HG02678 (cell line): ENCODE measurements around the gene AR.

Experiments
- ATAC-seq: cut with Tn5 transposase; IDR thresholded peaks from one replicate; pipeline ENCODE4 v1.9.1; 2021; ENCODE audit warnings: mild to moderate bottlenecking, moderate library complexity; ENCODE audit not compliant: unreplicated experiment

AR gene, protein sequence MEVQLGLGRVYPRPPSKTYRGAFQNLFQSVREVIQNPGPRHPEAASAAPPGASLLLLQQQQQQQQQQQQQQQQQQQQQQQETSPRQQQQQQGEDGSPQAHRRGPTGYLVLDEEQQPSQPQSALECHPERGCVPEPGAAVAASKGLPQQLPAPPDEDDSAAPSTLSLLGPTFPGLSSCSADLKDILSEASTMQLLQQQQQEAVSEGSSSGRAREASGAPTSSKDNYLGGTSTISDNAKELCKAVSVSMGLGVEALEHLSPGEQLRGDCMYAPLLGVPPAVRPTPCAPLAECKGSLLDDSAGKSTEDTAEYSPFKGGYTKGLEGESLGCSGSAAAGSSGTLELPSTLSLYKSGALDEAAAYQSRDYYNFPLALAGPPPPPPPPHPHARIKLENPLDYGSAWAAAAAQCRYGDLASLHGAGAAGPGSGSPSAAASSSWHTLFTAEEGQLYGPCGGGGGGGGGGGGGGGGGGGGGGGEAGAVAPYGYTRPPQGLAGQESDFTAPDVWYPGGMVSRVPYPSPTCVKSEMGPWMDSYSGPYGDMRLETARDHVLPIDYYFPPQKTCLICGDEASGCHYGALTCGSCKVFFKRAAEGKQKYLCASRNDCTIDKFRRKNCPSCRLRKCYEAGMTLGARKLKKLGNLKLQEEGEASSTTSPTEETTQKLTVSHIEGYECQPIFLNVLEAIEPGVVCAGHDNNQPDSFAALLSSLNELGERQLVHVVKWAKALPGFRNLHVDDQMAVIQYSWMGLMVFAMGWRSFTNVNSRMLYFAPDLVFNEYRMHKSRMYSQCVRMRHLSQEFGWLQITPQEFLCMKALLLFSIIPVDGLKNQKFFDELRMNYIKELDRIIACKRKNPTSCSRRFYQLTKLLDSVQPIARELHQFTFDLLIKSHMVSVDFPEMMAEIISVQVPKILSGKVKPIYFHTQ

DNA sequence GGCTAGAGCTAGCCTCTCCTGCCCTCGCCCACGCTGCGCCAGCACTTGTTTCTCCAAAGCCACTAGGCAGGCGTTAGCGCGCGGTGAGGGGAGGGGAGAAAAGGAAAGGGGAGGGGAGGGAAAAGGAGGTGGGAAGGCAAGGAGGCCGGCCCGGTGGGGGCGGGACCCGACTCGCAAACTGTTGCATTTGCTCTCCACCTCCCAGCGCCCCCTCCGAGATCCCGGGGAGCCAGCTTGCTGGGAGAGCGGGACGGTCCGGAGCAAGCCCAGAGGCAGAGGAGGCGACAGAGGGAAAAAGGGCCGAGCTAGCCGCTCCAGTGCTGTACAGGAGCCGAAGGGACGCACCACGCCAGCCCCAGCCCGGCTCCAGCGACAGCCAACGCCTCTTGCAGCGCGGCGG lies at the start of gene AR:
Gene AR, plus strand, starts transcription at position 204 of the 400 bp plus-strand sequence. CDS start 1,126 bp downstream, outside the sequence.
- no peak for ATAC-seq

DNA sequence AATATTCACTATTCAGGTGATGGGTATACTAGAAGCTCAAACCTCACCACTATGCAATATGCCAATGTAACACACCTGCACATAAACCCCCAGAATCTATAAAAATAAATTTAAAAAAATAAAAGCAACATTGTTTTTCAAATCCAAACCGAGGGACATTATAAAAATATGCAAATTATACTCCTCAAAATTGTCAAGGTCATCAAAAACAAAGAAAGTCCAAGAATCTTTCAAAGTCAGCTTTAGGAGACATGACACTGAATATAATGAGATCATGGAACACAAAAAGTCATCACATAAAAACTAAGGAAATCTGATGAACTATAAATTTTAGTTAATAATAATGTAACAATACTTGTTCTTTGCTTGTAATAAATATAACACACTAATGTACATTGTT lies 43.2 kb upstream of the AR start:
- ATAC-seq = no peak

DNA sequence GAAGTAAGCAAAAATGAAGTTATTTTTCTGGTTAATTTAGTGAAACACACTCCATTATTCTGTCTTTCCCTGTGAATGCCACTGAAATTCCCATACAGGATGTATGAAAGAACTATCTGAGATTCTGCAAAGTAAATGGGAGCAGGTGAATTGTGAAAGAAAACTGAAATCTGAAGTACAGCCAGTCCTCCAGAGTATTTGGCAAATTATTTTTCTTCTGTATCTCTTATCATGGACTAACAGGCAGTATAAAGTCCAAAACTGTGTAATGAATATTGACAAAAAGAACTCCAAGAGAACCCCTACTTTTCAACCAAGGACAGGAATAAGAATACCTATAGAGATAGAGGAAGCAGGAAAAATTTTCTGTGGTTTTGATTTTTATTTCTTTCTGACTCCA lies 40.8 kb upstream of the AR start:
- no peak for ATAC-seq

DNA sequence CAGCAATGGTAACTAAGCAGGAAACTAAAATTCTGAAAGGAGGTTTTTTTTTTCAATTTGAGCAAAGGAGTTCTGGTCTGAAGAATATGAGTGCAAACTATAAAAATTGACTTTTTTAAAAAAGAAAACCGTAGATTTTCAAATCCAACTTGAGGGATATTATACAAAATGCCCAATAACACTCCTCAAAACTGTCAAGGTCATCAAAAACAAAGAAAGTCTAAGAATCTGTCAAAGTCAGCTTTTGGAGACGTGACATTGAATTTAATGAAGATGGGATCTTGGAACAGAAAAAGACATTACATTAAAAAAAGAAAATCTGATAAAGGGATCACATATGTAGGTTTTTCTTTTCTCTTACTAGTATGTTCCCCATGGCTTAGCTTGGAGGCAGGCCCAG lies 40.4 kb upstream of the AR start:
- ATAC-seq = no peak

DNA sequence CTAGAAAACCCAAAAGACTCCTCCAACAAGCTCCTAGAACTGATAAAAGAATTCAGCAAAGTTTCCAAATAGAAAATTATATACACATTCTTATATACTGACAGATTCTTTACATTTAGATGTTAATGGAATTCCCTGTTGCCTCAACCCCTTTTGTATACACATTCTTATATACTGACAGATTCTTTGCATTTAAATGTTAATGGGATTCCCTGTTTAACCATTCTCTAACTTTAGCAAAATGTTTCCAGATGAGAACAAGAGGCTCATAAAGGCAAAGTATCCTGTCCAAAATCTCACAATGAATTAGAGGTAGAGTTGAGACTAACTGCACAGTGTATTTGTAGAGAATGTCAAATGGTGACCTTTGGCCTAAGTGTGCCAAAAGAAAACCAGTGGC lies 23.1 kb upstream of the AR start:
- ATAC-seq = no peak

DNA sequence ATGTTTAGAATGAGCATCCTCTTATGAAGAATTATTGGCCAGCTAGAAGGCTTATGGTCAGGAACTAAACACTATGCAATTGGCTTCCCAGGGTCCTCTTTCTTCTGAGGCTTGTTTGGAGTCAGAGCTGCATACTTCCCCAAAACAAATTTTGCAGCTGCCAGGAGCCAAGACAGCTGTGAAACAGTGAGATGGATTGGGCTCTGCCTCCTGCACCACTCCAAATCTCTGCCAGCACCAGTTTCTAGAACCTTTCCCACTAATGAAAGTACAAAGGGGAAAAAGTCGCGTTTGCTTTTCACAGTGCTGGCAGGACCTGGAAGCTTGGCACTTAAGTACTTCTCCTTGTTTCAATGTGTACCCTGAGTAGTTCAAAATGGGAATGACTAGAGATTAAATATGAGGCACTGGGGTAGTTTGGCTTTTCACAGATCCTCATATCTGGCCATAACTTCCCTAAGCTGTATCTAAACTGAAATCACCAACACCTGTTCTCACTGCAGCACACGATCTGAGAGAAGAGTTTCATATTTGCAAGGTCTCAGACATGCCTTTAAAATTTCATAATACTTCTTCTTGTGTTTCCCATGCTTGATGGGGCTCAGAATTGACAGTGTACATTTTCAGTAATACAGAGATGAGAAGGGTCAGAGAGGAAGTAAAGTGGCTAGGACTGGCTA lies 20.7 kb upstream of the AR start:
- no peak for ATAC-seq

DNA sequence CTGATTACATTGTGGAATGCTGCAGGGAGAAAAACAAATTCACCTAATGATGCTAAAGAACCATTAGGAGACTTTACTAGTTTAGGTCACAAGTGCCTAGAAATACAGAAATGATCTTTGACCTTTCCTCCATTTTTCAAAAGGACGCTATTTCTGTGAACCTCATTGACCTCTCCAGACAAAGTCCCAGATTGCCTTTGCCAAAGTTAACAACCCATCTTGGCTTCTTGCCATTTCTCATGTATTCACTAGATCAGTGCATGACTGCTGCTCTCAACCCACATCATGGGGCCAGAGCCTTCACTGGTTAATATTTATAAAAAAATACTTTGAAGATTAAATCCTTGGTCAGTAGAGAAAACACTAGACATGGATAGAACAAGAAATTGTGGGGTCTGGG lies 19.9 kb upstream of the AR start:
- no peak for ATAC-seq

DNA sequence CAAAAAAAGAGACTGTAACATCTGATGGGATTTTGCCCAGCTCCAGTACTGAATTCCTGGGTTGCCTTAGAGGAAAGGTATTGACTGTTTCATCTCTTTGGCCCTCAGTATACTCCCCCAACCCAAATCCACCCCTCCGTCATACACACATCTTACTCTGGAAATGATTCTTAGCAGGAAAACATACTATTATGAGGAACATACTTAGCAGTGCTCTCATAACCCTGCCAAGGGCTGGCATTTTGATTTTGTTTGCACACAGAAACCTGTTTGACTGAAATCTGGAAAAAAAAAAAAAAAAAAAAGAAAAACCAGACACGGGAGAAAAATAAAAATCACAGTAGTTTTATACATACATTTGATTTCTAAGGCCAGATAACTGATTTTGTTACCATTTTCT lies 19.4 kb upstream of the AR start:
- no peak for ATAC-seq

DNA sequence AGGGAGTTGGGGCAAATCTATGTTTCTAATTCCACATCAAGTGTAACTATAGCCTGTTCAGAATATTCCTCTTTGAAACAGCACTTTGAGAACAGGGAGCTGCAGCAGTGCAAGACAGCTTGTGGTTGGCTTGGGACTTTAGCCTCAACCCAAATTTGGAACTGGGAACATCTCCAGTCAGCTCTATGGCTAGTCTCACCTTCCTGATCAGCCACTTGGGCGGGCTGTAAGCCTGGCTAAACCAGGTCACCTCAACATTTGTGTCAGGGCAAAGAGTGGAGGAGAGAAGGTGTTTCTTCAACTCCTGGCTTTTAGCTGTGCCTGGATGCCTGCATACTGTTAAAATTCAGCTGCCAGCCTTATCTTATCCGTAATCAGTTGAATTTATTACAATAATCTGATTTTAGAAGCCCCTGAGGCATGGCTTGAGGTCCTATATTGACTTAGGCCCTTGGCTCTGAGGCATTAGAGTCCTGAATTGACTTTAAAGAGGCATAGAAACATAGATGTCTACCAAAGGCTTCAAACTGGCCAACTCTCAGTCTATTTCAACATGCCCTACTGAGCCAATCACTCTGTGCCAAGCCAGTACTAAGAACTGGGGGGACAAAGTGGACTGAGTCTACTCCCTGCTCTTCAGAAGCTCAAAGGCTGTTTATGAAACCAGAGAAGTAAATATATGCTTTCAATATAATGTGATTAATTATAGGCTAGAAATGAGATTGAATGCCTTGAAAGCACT lies 18.7 kb upstream of the AR start:
- no peak for ATAC-seq

DNA sequence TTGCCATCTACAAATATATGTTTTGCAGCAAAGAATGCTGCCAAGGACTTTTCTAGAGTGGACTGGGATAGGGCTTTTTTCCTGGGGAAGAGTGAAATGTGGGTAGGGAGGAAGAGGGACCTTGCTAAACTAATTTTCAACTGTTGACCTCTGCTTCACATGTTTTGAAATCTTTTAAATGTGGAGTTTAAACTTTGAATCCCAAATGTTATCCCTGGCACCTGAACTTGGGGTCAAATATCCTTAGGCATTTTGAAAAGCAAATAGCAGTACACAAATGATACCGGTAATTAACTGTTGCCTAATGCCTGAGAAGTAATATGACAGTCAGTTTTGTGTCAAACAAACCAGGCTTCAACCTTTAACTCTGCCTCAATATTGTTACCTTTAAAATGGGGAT lies 7.3 kb upstream of the AR start:
- no peak for ATAC-seq

DNA sequence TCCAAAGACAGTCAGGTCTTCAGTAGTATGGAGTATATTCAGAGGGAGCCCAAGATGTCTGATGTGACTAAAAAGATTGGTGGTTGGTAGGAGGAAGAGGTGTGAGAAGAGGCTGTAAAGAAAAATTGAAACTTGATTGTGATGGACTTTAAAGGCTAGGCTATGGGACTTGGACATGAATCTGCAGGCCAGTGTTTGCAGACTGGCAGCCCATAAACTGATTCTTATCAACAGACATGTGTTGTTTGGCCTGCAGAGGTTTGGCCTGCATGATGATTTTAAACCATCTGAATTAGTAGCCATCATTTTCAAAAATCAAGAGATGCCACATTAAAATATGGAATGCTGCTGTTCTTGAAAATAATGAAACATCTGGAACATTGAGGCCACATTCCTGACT lies 5.4 kb upstream of the AR start:
- ATAC-seq = no peak

DNA sequence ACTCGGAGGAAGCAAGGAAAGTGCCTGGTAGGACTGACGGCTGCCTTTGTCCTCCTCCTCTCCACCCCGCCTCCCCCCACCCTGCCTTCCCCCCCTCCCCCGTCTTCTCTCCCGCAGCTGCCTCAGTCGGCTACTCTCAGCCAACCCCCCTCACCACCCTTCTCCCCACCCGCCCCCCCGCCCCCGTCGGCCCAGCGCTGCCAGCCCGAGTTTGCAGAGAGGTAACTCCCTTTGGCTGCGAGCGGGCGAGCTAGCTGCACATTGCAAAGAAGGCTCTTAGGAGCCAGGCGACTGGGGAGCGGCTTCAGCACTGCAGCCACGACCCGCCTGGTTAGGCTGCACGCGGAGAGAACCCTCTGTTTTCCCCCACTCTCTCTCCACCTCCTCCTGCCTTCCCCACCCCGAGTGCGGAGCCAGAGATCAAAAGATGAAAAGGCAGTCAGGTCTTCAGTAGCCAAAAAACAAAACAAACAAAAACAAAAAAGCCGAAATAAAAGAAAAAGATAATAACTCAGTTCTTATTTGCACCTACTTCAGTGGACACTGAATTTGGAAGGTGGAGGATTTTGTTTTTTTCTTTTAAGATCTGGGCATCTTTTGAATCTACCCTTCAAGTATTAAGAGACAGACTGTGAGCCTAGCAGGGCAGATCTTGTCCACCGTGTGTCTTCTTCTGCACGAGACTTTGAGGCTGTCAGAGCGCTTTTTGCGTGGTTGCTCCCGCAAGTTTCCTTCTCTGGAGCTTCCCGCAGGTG lies 637 bp downstream of the AR start:
- no peak for ATAC-seq

DNA sequence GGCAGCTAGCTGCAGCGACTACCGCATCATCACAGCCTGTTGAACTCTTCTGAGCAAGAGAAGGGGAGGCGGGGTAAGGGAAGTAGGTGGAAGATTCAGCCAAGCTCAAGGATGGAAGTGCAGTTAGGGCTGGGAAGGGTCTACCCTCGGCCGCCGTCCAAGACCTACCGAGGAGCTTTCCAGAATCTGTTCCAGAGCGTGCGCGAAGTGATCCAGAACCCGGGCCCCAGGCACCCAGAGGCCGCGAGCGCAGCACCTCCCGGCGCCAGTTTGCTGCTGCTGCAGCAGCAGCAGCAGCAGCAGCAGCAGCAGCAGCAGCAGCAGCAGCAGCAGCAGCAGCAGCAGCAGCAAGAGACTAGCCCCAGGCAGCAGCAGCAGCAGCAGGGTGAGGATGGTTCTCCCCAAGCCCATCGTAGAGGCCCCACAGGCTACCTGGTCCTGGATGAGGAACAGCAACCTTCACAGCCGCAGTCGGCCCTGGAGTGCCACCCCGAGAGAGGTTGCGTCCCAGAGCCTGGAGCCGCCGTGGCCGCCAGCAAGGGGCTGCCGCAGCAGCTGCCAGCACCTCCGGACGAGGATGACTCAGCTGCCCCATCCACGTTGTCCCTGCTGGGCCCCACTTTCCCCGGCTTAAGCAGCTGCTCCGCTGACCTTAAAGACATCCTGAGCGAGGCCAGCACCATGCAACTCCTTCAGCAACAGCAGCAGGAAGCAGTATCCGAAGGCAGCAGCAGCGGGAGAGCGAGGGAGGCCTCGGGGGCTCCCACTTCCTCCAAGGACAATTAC lies 1.4 kb downstream of the AR start:
- ATAC-seq = no peak

DNA sequence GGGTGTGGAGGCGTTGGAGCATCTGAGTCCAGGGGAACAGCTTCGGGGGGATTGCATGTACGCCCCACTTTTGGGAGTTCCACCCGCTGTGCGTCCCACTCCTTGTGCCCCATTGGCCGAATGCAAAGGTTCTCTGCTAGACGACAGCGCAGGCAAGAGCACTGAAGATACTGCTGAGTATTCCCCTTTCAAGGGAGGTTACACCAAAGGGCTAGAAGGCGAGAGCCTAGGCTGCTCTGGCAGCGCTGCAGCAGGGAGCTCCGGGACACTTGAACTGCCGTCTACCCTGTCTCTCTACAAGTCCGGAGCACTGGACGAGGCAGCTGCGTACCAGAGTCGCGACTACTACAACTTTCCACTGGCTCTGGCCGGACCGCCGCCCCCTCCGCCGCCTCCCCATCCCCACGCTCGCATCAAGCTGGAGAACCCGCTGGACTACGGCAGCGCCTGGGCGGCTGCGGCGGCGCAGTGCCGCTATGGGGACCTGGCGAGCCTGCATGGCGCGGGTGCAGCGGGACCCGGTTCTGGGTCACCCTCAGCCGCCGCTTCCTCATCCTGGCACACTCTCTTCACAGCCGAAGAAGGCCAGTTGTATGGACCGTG lies 2.2 kb downstream of the AR start:
- no peak for ATAC-seq

DNA sequence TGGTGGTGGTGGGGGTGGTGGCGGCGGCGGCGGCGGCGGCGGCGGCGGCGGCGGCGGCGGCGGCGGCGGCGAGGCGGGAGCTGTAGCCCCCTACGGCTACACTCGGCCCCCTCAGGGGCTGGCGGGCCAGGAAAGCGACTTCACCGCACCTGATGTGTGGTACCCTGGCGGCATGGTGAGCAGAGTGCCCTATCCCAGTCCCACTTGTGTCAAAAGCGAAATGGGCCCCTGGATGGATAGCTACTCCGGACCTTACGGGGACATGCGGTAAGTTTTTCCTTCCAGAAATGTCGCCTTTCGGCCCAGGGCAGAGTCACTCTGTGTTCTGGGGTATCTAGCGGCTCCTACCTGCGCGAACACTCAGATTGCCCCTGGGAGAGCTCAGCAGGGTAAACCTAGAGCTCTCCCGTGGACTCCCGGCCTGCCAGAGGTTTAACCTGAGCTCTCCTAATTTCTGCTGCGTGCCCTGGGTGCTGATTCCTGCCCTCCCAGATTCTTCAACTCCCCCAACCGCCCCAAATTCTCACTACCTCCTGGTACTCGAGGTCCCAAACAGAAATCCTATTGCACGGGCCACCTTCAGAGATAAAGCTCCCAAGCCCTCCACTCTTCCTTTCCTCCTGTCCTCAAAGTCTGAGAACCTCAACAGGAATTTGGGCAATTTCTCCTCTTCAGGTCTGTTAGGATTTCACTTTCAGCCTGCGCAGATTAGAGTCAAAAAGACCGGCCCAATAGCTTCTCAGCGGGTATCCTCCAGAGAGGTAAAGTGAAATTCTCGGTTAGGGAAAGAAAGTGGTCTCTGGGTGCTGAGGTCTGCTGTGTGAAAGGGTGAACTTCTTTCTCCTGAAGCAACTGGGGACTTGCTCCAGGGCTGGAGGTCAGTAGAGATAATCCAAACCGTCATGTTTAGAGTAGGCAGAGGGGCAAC lies 2.9 kb downstream of the AR start:
- no peak for ATAC-seq

DNA sequence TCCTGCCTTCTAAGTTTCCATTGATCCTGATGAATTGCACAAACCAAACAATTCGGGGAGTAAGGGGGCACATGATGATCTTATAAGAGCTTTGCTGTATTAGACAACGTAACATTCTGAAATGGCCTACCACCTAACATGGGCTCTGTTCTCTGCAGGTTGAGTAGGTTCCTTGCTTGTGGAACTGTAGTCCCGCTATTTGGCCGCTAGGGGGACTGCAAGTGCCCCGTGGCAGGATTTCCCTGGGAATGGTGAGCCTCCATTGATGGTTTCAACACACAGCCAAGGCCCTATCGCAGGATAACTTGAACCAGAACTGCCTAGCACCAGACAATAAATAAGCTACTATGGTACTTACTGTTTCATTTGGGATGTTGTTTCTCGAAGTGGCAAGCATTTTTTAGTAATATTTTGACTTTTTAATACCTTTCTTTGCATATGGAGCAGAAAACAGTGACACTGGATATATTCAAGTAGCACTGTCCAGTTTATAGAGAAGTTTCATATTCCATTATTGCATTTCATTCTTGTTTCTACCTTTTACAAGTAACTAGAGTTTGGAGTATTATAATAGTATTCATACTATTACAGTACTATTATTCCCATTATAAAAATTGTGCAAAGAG lies 11.9 kb downstream of the AR start:
- ATAC-seq = no peak

DNA sequence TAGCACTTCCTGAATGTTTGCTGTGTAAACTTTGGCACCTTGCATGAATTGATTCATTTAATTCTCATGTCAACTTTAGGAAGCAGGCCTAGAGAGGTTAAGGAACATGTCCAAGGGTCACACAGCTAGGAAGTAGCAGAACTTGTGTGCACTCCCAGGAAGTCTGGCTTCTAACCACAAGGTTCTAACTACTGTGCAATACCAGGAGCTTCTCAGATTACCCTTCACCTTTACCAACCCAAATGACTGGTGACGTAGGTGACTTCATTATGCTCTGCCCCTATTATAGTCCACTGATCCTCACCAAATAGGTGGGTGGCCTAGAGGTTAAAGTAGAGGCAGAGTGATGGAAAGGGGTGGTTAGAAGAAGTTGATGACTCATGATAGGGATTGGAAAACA lies 14.4 kb downstream of the AR start:
- no peak for ATAC-seq
